ENCODE results near the gene CEP170B.

DNA sequence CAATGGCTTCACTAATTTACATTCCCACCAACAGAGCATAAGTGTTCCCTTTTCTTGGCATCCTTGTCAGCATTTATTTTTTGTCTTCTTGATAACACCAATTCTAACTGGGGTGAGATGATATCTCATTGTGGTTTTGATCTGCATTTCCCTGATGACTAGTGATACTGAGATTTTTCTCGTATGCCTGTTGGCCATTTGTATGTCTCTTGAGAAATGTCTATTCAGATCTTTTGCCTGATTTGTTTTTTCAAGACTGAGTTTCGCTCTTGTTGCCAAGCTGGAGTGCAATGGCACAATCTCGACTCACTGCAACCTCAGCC is 54.9 kb downstream of the CEP170B start:
- TF ChIP-seq, protein P1, sequence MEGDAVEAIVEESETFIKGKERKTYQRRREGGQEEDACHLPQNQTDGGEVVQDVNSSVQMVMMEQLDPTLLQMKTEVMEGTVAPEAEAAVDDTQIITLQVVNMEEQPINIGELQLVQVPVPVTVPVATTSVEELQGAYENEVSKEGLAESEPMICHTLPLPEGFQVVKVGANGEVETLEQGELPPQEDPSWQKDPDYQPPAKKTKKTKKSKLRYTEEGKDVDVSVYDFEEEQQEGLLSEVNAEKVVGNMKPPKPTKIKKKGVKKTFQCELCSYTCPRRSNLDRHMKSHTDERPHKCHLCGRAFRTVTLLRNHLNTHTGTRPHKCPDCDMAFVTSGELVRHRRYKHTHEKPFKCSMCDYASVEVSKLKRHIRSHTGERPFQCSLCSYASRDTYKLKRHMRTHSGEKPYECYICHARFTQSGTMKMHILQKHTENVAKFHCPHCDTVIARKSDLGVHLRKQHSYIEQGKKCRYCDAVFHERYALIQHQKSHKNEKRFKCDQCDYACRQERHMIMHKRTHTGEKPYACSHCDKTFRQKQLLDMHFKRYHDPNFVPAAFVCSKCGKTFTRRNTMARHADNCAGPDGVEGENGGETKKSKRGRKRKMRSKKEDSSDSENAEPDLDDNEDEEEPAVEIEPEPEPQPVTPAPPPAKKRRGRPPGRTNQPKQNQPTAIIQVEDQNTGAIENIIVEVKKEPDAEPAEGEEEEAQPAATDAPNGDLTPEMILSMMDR (conservative IDR thresholded peaks at IDR 0.05) = no peak
- TF ChIP-seq ZFX (IDR thresholded peaks at IDR 0.05) = no peak
